CD4-positive, alpha-beta T cell treated with Interleukin-21 for 1 hour (primary cell): ENCODE measurements around the gene SEMA3C.

ENCODE experiments used
- DNase-seq: peaks from one replicate; pipeline ENCODE4 v3.0.0-alpha.2; 2020

Gene SEMA3C

GRCh38 chr7:80773787-80774508 is 144.9 kb downstream of the SEMA3C start:
- DNase-seq: no peak

GRCh38 chr7:80772347-80772993 is 146.4 kb downstream of the SEMA3C start:
- no peak for DNase-seq

GRCh38 chr7:80771523-80771922 is 147.3 kb downstream of the SEMA3C start:
- DNase-seq: no peak

- no peak for DNase-seq
These were observed 148.2 kb downstream of the SEMA3C start for GRCh38 chr7:80770675-80771081.

- DNase-seq: no peak
These were observed 148.8 kb downstream of the SEMA3C start for GRCh38 chr7:80770061-80770460.

- no peak for DNase-seq
These were observed 150.1 kb downstream of the SEMA3C start for GRCh38 chr7:80768756-80769155.

- DNase-seq: no peak
These were observed 151.2 kb downstream of the SEMA3C start for GRCh38 chr7:80767654-80768053.

- no peak for DNase-seq
These were observed 152.1 kb downstream of the SEMA3C start for GRCh38 chr7:80766724-80767123.

GRCh38 chr7:80764132-80764531 is 154.7 kb downstream of the SEMA3C start:
- DNase-seq: no peak

GRCh38 chr7:80763704-80764103 is 155.1 kb downstream of the SEMA3C start:
- no peak for DNase-seq

- no peak for DNase-seq
These were observed 155.6 kb downstream of the SEMA3C start for GRCh38 chr7:80763289-80763688.

GRCh38 chr7:80760292-80760691 is 158.6 kb downstream of the SEMA3C start:
- no peak for DNase-seq

GRCh38 chr7:80752954-80753690 is 165.7 kb downstream of the SEMA3C start:
- no peak for DNase-seq

- no peak for DNase-seq
These were observed 169.6 kb downstream of the SEMA3C start for GRCh38 chr7:80749270-80749669.

- DNase-seq: no peak
These were observed 170.3 kb downstream of the SEMA3C start for GRCh38 chr7:80748363-80749042.

GRCh38 chr7:80740778-80741545 is 177.9 kb downstream of the SEMA3C start:
- no peak for DNase-seq

- no peak for DNase-seq
These were observed 182.3 kb downstream of the SEMA3C start for GRCh38 chr7:80736371-80737125.

- DNase-seq: no peak
These were observed 183.5 kb downstream of the SEMA3C start for GRCh38 chr7:80735330-80735729.

GRCh38 chr7:80734011-80734410 is 184.8 kb downstream of the SEMA3C start:
- DNase-seq: no peak

- DNase-seq: no peak
These were observed 185.4 kb downstream of the SEMA3C start for GRCh38 chr7:80733333-80733915.

GRCh38 chr7:80732630-80733029 is 186.2 kb downstream of the SEMA3C start:
- DNase-seq: no peak
